GM21825 (cell line): ENCODE results near the gene QPCTL.
A peak's percentile ranks its signal among the peaks of the same experiment; 100 is the strongest.
"Not testable (repeated sequence)": the region's sequence is repeated elsewhere in the genome, so short reads cannot be mapped to it uniquely, and the experiment has no call there.

ENCODE experiments used
- ATAC-seq: cut with Tn5 transposase; IDR thresholded peaks from one replicate; pipeline ENCODE4 v1.9.1; 2021; ENCODE audit warnings: mild to moderate bottlenecking, moderate library complexity; ENCODE audit not compliant: unreplicated experiment

Gene QPCTL

DNA sequence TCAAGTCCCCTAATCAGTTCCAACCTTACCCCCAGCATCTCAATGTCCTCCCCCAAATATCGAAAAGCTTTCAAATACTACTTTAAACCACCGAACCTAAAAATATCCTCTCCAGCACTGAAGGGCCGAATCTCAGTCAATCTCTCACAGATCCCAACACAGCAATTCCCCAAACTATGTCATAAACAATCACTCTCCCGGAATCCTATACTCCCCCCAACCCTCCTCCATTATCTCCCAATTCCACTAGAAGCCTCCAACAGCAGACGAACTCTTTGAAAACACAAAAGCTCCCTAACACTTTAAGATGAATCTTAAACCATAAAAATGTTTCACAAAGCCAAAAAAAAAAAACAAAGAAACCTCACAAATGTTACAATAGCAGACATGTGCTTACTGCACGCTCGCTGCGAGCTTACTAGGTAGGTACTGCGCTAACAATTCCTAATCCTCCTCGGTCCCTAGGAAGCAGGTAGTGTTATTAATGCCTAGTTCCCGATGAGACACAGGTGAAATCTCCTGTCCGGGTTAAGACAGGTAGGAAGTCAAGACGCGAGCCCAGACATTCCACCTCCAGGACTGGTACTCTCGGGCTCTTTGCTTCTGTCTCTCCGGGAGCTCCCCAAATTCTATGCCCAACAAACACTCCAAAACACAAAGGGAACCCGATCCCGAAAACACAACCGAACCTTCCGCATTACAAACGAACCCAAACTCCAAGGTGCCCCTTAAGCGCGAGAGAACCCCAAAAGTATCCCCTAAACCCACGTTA lies 24.1 kb downstream of the QPCTL start:
- no peak for ATAC-seq

DNA sequence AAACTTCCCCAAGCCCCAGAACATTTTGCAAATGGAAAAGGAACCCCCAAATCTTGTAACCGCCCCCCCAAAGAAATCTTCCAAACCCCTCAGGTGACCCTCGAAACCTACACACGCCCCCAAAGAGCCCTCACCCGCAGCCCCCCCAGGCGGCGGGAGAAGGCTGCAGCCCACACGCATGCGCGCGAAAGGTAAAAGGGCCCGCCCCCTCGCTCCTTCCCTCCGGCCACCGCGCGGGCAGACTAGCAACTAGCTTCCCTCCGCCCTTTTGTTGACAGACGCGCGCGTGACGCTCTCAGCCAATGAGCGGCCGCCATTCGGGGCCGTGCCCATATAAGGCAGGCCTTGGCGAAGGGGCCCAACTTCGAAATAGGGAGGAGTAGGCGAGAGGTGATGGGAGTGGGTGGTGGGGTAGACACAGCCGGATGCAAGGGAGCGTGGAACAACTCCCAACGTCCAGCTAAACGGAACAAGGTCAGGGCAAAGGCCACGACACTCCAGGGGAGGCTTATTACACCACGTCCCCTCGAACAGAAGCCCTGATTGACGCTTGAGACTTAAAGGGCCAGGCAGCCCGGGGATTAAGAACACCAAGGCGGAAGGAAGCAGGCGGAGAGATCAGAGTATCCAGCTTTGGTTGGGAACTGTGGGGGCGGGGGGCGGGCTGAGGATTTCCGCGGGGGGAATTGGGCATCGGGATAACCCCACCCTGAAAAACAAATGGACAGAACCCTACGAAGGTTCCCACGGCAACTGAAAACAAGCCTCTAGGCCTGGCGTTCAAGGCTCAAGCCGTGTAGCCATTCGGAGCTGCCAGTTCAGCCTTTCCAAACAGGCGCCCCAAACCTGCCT lies 24.9 kb downstream of the QPCTL start:
- ATAC-seq = peak; percentile 92

DNA sequence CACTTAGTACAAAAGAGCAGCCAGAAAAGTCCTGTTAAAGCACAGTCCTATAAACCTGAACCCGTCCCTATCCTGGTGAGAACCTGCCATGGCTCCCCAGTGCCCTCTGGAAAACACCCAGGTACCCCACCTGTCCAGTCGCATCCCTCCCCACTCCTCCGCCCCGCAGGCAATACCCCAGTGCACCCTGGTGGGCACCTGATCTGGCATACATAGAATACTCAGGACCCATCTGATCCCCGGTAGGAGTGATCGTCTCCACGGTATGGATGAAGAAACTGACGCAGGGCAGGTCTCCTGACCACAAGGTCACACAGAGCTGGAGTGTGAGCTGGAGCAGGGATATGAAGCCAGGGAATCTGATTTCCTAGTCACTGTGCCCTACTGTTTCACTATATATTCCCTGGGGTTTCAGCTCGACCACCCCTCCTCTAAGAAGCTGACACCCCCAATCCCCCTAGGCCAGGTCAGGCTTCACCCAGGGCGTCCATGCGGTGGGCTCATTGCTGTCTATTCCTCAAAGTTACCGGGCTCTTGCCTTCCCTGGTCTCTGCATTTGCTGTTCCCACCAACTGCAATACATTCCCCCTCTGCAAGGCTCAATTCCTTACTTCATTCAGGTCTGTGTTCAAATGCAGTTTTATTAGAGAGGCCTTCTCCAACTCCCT lies 25.7 kb downstream of the QPCTL start:
- no peak for ATAC-seq

DNA sequence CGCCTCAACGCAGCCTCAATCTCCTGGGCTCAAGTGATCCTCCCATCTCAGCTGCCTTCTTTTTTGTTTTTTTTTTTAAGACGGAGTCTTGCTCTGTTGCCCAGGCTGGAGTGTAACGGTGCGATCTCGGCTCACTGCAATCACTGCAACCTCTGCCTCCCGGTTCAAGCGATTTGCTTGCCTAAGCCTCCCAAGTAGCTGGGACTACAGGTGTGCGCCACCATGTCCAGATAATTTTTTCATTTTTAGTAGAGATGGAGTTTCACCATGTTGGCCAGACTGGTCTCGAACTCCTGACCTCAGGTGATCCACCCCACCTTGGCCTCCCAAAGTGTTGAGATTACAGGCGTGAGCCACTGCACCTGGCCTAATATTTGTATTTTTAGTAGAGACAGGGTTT lies 27.6 kb downstream of the QPCTL start:
- not testable (repeated sequence) for ATAC-seq

DNA sequence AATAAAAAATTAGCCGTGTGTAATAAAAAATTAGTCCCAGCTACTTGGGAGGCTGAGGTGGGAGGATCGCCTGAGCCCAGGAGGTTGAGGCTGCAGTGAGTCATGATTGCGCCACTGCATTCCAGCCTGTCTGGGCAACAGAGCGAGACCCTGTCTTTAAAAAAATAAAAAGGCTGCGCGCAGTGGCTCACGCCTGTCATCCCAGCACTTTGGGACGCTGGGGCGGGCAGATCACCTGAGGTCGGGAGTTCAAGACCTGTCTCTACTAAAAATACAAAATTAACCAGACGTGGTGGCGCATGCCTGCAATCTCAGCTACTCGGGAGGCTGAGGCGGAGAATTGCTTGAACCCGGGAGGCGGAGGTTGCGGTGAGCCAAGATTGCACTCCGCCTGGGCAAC lies 36.2 kb downstream of the QPCTL start:
- not testable (repeated sequence) for ATAC-seq

DNA sequence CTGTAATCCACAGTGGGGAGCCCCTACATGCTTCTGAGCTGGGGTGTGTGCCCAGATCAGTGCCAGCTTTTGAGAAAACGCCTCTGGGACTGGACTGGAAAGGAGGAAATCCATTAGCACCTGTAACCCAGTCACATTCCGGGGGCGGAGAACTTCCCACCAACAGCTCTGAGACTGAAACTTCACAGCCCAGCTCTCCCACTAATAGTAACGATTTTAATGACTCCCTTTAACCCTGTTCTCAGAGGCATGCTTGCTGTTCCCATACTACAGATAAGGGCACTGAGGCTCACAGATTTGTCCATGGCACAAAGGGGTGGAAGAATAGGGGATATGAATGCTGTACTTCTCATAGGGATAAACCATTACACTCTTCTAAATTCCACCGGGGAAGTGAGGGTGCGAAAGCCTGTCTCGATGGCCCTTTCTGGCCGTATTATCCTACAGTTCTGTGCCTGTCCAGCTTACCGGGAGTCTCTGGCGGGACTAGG lies 37.4 kb downstream of the QPCTL start:
- ATAC-seq = no peak

DNA sequence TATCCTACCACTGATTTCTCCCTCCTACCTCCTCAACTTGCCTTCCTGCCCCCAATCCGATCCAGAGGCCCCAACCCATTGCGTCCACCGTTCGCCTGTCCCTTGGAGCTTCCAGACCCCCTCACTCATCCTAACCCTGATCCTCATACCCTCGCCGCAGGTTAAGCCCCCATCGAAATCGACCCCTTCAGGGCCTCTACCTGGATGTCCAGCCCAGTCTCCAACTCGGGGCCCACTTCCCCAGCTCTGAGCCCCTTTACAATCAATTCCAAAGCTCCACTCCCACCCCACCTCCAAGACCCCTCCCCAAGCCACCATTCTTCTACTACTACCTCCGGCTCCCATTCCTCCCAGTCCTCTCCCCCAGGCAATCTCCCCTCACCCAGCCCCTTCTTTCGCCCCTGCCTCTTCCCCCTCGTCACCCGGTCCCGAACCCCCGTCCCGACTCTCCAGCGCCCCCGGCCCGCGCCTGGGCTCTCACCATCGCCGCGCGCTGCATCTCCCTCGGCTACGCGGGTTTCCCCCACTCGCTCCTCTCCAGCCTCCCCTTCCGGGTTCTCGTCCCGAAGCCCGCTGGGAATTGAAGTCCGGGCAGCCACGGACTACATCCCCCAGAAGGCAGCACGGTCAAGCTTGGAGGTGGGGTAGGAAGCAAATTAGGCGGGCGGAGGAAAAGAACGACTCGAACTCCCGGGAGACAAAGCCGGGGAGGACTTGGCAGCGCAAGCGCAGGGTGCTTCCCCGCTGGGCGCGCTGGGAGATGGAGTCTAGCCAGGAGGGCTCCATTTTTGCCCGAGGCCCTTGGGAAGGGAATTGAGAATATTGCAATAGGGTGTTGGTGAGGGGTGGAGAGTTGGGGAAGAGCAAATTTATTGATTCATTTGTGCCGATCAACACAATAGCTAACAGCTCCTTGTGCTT lies 38.2 kb downstream of the QPCTL start, which contains the start of gene FBXO46:
Gene FBXO46 (minus strand): TSS at position 529 of the 921 bp plus-strand sequence. CDS start 17,401 bp downstream, outside the sequence.
- peak; percentile 90 for ATAC-seq

DNA sequence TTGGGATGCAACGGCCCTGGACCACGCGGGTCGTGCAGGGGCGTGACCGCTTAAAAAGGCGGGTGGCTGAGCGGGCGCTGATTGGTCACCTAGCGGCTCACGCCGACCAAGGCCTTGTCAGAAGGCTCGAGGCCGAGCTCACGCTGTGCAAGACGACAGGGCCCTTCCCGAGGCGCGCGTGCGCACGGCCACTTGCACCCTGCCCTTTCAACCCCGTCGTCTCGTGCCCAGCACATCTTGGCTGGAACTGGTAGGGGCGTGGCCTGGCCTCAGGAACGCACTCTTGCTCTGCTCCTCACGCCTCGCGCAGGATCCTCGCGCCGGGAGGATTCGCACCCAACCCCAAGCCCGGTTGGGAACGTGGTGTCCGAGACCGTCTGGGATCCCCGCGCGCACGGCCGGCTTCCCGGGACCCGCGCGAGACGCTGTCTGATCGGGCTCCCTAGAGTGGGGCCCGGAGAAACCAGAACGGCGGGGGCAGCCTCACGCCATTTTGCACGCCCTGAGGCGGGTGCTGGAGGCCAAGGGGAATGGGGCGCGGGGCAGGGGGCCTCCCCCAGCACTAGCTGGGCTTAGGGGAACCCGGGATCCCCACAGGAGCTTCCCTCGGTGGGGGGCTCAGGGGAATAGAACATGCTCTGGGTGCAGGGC lies 40.8 kb downstream of the QPCTL start, which contains the start of gene MEIOSIN:
Gene MEIOSIN (plus strand): TSS at position 280 of the 651 bp plus-strand sequence. CDS start 1,938 bp downstream, outside the sequence.
- ATAC-seq = no peak

DNA sequence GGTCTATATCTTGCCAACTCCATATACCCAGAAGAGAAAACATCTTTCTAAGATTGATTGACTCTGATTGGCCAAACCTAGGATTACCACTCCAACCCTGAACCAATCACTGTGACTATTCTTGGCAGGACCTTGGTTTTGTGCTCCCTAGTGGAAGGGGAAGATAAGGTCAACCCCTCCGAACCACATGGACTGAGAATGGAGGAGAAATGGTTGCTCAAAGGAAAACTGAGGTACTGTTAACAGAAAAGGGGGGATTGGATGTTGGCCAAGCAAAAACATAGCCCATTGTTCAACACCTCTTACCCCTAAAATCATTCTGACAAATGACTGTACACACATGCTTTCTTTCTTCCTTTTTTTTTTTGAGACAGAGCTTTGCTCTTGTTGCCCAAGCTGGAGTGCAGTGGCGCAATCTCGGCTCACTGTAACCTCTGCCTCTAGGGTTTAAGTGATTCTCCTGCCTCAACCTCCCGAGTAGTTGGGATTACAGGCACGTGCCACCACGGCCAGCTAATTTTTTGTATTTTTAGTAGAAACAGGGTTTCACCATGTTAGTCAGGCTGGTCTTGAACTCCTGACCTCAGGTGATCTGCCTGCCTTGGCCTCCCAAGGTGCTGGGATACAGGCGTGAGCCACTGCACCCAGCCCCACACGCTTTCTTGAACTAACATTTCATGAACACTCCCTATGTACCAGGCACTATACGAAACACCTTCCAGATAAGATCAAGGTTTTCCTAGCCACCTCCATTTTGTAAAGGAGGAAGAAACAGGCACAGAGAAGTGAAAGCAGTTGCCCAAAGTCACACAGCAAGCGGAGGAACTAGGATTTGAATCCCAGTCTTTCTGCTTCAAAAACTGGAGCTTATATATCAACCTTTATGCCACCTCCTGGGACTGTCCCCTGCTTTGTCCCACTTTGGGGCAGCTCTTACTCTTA lies 47.3 kb downstream of the QPCTL start:
- ATAC-seq = no peak

DNA sequence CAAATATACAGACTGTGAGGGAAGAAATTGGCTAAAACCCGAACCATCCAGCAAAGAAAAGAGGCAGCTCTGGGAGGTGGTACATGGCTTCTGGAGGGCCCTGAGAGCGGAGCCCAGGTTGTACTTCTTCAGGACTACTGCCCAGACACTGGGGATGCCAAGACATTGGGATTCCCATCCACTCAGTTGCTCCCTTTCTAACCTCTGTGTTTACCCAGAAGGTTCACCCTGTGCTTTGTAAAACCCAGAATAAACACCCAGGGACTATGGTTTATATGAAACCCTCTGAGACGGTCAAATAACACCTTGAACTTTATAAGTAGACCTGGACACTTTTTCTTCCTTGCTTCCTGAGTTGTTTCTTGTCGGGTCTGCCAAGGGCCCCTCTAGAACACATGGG lies 50.5 kb downstream of the QPCTL start:
- no peak for ATAC-seq

DNA sequence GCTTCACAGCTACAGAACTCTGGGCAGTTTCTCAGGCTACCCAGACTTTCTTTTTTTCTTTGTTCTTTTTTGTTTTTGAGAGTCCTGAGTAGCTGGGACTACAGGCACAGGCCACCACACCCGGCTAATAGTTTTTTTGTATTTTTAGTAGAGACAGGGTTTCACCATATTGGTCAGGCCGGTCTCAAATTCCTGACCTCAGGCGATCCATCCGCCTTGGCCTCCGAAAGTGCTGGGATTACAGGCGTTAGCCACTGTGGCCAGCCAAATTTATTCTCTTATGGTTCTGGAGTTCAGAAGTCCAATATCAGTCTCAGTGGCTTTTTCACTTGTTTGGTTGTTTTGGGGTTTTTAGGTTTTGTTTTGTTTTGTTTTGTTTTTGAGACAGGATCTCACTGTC lies 53.1 kb downstream of the QPCTL start:
- no peak for ATAC-seq

DNA sequence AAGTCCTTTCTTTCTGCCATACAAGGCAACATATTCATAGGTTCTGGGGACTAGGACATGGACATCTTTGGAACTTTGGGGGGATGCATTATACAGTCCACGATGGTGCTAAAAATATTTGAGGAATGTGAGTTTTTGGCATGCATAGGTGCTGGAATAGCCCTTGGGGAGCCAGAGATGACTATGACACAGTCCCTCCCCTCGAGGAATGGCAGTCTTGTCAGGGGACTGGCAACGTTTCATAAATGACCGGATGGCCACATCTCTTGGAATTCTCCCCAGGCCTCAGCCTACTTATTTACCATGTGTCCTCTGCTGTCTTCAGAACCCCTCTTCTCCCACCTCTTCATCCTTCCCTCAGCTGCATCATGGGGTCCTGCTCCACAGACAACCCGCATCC lies 54.4 kb downstream of the QPCTL start:
- no peak for ATAC-seq

DNA sequence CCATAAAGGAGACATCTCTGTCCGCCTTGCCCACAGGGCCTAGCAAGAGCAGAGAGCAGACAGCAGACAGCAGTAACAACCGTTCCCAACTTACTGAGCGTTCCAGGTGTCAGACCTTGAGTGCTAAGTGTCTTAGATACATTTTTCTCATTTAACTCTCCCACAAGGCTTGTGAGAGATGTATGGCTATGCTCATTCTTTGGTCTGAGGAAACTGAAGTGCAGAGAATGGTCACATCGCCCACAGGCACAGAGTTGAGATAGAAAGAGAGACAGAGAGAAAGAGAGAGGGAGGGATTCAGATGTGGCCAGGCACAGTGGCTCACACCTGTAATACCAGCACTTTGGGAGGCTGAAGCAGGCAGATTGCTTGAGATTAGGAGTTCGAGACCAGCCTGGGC lies 55.0 kb downstream of the QPCTL start:
- no peak for ATAC-seq

DNA sequence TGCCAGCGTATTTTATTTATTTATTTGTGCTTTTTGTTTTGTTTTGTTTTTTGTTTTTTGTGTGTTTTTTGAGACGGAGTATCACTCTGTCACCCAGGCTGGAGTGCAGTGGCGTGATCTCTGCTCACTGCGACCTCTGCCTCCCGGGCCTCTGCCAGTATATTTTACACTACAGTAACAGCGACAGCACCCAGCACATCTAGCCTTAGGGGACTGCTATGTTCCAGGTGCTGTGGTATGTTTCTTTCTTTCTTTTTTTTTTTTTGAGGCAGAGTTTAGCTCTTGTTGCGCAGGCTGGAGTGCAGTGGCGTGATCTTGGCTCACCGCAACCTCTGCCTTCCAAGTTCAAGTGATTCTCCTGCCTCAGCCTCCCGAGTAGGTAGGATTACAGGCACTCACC lies 59.0 kb downstream of the QPCTL start:
- not testable (repeated sequence) for ATAC-seq

DNA sequence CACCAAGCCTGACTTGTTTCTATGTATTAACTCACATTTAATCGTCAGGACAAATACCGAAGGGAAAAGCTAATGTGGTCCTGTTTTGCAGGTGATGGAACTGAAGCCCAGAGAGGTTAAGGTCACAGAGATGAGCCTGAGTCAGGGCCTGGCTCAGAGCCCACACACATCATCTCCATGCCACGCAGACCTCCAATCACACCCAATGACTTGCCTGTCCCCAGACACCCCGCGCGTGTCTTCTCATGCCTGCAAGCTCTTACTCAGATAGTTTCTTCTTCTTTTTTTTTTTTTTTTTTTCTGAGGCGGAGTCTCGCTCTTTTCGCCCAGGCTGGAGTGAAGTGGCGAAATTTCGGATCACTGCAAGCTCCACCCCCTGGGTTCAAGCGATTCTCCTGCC lies 60.2 kb downstream of the QPCTL start:
- no peak for ATAC-seq

DNA sequence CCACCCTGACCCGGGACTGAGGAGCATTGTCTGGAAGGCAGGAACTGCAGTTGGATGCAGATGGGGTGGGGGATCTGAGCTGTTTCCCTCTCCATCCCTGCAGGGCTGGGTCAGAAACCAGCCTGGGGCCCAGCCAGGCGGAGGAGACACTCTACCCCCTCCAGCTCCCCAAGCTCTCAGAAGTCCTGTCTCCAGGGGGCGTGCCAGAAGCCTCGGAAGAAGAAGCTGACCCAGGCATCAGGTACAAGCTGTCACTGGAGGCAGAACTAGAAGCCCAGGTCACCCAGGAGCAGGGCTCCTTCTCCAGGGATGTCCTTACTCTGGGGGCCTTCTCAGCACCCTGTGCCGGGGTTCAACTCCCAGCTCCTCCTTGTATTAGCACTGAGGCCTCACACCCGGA lies 61.1 kb downstream of the QPCTL start:
- ATAC-seq = no peak
